ENCODE measurements around the gene ZGLP1. TPM values are rescaled to one million over a fixed set of nuclear protein-coding genes. Genes with fewer than 3 reads are reported as not detected.

Gene ZGLP1
- total and polyA plus RNA-seq, 2 of the 13 experiments (the other 11 are each of a cell fraction or from before 2014, with no cell fraction given), result 2.4 to 3.0 TPM

GRCh38 chr19:10315335-10316214, 6.0 kb upstream of the ZGLP1 start, which contains the start of gene FDX2 (continued):
- TF ChIP-seq ZNF646 (CRISPR knock-in tag; IDR thresholded peaks at IDR 0.05) (no peak), ZBTB21 (CRISPR knock-in tag; IDR thresholded peaks at IDR 0.05) (no peak), ZFP1 (CRISPR knock-in tag; IDR thresholded peaks at IDR 0.05) (0 out of 2 replicates have a peak, but pooled peaks have one; percentile 31), IRF9 (CRISPR knock-in tag; IDR thresholded peaks at IDR 0.05; ENCODE audit: borderline replicate concordance) (peak; percentile 43; the same call in 1 of the 2 replicates), ZNF883 (CRISPR knock-in tag; IDR thresholded peaks at IDR 0.05; ENCODE audit: not compliant biosample characterization) (peak; percentile 62), MAZ (IDR thresholded peaks at IDR 0.05; ENCODE audit: borderline replicate concordance, low read depth, low read length) (no peak), MAZ (CRISPR knock-in tag; IDR thresholded peaks at IDR 0.05; ENCODE audit: low read depth) (peak; percentile 62), ZNF362 (CRISPR knock-in tag; IDR thresholded peaks at IDR 0.05; ENCODE audit: borderline replicate concordance) (no peak), MLX (CRISPR knock-in tag; IDR thresholded peaks at IDR 0.05) (peak; percentile 72), ZBTB37 (CRISPR knock-in tag; IDR thresholded peaks at IDR 0.05) (no peak), GLI4 (CRISPR knock-in tag; IDR thresholded peaks at IDR 0.05; ENCODE audit: borderline replicate concordance) (0 out of 2 replicates have a peak, but pooled peaks have one; percentile 50), ZNF780A (CRISPR knock-in tag; IDR thresholded peaks at IDR 0.05) (0 out of 2 replicates have a peak, but pooled peaks have one; percentile 30), TCF7 (IDR thresholded peaks at IDR 0.05; ENCODE audit: low read depth) (no peak), AGO1 (IDR thresholded peaks at IDR 0.05; ENCODE audit: low read depth, low read length, poor library complexity, severe bottlenecking) (peak; percentile 81)
- TF ChIP-seq, protein P1, sequence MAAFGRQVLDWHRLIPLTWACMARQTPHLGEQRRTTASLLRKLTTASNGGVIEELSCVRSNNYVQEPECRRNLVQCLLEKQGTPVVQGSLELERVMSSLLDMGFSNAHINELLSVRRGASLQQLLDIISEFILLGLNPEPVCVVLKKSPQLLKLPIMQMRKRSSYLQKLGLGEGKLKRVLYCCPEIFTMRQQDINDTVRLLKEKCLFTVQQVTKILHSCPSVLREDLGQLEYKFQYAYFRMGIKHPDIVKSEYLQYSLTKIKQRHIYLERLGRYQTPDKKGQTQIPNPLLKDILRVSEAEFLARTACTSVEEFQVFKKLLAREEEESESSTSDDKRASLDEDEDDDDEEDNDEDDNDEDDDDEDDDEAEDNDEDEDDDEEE (CRISPR knock-in tag; IDR thresholded peaks at IDR 0.05), result peak; percentile 73; the same call in 1 of the 2 replicates

Measured in HepG2 (cell line).